Kidney epithelial cell (primary cell): ENCODE results near the gene ZWILCH. TPM values are rescaled to one million over a fixed set of nuclear protein-coding genes. Genes with fewer than 3 reads are reported as not detected.
A peak's percentile ranks its signal among the peaks of the same experiment; 100 is the strongest.

ENCODE experiments used
- DNase-seq: peaks from one replicate; pipeline ENCODE4 v3.0.0-alpha.2; 2010; ENCODE audit warnings: low read depth
- H3K27me3 ChIP-seq: 2 replicates; pipeline ENCODE4 v1.6.0; 2011; ENCODE audit warnings: low read length; ENCODE audit not compliant: control insufficient read depth, insufficient read depth
- H3K36me3 ChIP-seq: 2 replicates; pipeline ENCODE4 v1.5.1; 2011; ENCODE audit warnings: low read length; ENCODE audit not compliant: control insufficient read depth, insufficient read depth
- H3K4me3 ChIP-seq: 2 replicates; pipeline ENCODE4 v1.5.1; 2011; ENCODE audit warnings: low read depth, mild to moderate bottlenecking, control low read depth, low read length
- total RNA-seq: library from RNA; depleted of rRNA; stranded (reverse); fragments of >200 nt; gene quantifications from 2 replicates; pipeline ENCODE4 v1.2.3, GENCODE V29; 2015
- TF ChIP-seq, protein P1 (sequence below): IDR thresholded peaks from 2 replicates; pipeline ENCODE4 v1.5.1; 2011; ENCODE audit warnings: mild to moderate bottlenecking, moderate library complexity, low read length, control low read depth, inconsistent platforms; ENCODE audit not compliant: insufficient read depth, poor library complexity, severe bottlenecking

The ZWILCH gene
- total RNA-seq, 1 donor from 2014 or later = 11.6 TPM

DNA sequence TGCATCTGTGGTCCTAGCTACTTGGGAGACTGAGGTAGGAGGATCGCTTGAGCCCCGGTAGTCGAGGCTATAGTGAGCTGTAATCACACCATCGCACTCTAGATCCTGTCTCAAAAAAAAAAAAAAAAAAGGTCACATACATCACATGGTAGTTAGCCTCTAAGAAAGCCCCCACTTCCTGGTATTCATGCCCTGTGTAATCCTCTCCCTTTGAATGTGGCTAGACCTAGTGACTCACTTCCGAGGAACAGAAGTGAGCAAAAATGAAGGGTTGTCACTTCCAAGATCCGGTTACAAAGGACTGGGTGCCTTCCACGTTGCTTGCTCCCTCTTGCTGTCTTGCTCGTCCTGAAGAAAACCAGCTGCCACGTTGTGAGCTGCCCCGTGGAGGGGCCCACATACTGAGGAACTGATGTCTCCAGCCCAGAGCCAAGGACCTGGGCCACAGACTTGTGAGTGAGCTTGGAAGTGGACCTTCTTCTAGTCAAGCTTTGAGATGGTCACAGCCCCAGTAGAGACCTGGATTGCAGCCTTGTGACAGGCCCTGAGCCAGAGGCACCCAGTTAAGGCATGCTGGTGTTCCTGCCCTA is 73.3 kb downstream of the ZWILCH start:
- no peak overlapping the region for H3K4me3 ChIP-seq
- H3K27me3 ChIP-seq = no peaks in the 10 kb centered on the region
- H3K36me3 ChIP-seq = no peaks in the 10 kb centered on the region
- DNase-seq = peak; percentile 16
- TF ChIP-seq, protein P1, sequence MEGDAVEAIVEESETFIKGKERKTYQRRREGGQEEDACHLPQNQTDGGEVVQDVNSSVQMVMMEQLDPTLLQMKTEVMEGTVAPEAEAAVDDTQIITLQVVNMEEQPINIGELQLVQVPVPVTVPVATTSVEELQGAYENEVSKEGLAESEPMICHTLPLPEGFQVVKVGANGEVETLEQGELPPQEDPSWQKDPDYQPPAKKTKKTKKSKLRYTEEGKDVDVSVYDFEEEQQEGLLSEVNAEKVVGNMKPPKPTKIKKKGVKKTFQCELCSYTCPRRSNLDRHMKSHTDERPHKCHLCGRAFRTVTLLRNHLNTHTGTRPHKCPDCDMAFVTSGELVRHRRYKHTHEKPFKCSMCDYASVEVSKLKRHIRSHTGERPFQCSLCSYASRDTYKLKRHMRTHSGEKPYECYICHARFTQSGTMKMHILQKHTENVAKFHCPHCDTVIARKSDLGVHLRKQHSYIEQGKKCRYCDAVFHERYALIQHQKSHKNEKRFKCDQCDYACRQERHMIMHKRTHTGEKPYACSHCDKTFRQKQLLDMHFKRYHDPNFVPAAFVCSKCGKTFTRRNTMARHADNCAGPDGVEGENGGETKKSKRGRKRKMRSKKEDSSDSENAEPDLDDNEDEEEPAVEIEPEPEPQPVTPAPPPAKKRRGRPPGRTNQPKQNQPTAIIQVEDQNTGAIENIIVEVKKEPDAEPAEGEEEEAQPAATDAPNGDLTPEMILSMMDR = no peak

DNA sequence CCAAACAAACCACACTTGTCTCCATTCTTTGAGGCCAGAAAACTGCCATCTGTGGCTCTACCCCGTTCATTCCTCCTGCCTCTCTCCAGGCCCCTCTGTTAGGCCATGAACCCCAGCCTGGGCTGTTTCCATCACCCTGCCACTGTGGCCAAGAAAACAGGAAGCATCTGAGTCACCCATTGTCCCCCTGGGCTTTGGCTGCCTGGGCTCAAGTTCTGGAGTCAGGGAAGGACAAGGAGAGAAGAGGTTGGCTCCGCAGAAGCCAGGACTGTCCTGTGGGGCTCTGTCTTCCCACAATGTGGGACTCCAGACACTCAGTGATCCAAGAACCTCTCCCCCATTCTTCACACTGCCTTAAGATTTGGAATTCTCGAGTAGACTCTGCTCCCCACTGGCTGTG is 75.5 kb downstream of the ZWILCH start:
- no peak for DNase-seq
- TF ChIP-seq, protein P1 = no peak
- Histone ChIP-seq H3K27me3 (no peaks in the 10 kb centered on the region), H3K36me3 (no peaks in the 10 kb centered on the region), H3K4me3 (no peak overlapping the region)

DNA sequence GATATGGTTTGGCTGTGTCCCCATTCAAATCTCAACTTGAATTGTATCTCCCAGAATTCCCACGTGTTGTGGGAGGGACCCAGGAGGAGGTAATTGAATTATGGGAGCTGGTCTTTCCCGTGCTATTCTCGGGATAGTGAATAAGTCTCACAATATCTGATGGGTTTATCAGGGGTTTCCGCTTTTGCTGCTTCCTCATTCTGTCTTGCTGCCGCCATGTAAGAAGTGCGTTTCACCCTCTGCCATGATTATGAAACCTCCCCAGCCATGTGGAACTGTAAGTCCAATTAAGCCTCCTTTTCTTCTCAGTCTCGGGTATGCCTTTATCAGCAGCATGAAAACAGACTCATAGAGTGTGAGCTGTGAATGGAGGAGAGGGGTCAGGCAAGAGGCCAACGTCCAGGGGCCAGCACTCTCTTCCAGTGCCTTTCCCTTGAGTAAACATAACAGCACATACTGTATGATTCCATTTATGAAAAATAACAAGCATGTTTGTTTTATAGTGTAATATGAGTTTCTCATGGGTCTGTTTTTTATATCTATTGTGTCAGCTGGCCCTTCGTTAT is 76.9 kb downstream of the ZWILCH start:
- peaks cover 4% of the 10 kb centered on the region for H3K27me3 ChIP-seq
- H3K36me3 ChIP-seq = no peaks in the 10 kb centered on the region
- no peak for DNase-seq
- H3K4me3 ChIP-seq = no peak overlapping the region
- TF ChIP-seq, protein P1 = no peak

DNA sequence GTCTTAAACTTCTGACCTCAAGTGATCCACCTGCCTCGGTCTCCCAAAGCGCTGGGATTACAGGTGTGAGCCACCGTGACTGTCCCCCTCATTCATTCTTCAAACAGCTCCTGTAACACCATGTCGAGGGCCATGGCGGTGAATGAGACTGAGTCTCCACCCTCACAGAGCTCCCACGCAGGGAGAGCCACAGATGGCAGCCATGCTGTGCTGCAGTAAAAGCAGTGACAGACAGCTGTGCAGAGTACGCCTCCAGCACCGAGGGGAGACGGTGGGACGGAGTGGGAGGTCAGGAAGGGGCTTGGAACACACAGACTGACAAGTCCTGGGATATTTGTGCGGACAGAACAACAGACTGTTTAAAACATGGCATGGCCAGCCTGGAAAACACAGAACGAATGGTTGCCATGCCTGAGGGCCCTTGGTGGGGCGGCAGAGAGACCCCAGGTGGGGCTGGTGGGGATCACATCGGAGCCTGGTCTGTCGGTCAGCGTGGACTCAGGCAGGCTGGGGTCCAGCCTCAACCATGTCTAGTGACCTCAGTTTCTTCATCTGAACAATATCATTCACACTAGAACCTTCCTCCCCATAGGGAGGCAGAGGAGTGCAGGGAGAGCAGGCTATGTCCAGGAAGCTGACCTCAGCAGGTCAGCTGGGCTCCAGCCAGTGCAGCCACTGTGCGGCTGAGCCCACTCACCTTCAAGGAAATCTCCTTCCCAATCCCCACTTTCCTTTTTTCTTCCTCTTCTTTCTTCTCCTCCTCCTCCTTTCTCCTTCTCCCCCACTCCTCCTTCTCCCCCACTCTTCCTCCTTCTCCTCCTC is 81.2 kb downstream of the ZWILCH start:
- no peaks in the 10 kb centered on the region for H3K36me3 ChIP-seq
- peaks cover 7% of the 10 kb centered on the region for H3K27me3 ChIP-seq
- TF ChIP-seq, protein P1 = no peak
- no peak for DNase-seq
- H3K4me3 ChIP-seq = no peak overlapping the region

DNA sequence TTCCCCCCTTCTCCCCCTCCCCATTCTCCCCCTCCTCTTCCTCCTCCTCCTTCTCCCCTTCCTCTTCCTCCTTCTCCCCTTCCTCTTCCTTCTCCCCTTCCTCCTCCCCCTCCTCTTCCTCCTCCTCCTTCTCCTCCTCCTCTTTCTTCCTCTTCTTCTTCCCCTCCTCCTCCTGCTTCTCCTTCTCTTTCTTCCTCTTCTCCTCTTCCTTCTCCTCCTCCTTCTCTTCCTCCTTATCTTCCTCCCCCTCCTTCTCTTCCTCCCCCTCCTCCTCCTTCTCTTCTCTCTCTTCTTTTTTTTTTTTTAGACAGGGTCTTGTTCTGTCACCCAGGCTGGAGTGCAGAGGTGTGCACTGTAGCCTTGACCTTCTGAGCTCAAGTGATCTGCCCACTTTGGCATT is 81.9 kb downstream of the ZWILCH start:
- H3K4me3 ChIP-seq = no peak overlapping the region
- TF ChIP-seq, protein P1 = no peak
- no peaks in the 10 kb centered on the region for H3K36me3 ChIP-seq
- peaks cover 7% of the 10 kb centered on the region for H3K27me3 ChIP-seq
- no peak for DNase-seq
